Measurements from ENCODE around the gene RASA1. TPM values are rescaled to one million over a fixed set of nuclear protein-coding genes. Genes with fewer than 3 reads are reported as not detected.

RASA1 gene
- total RNA-seq, 4 donors from 2014 or later, result 12.0 to 16.8 (median 12.2) TPM

- DNase-seq (no peak), ATAC-seq (no peak)
- Histone ChIP-seq H3K27me3 (no peaks in the 10 kb centered on the region), H3K9me3 (no peaks in the 10 kb centered on the region), H3K4me3 (no peak overlapping the region), H3K27ac (no peak overlapping the region), H3K36me3 (peaks cover 0 to 22% of the 10 kb centered on the region in 2 donors), H3K4me1 (peaks cover 20 to 23% of the 10 kb centered on the region in 2 donors)
- TF ChIP-seq POLR2A (IDR thresholded peaks at IDR 0.05) (no peak), CTCF (IDR thresholded peaks at IDR 0.05 in 4 of 5, conservative IDR thresholded peaks at IDR 0.05 in 1 of 5) (no peak)
- in situ Hi-C loops (cut with MboI; ENCODE audit: low sequenced_read_pairs in 4 of 4) (no loop called here), intact Hi-C loops (cut with DNase I; ENCODE audit: low total_unique reads) (loop anchor here (5.0 kb wide), 1 partner anchor 39 kb away; no protein-coding TSS in a partner anchor)
Observed at GRCh38 chr5:87368601-87369000, 100.9 kb downstream of the RASA1 start.

- H3K4me3 ChIP-seq, result no peak overlapping the region
- no peaks in the 10 kb centered on the region for H3K27me3 ChIP-seq
- peaks cover 0 to 23% of the 10 kb centered on the region in 2 donors for H3K36me3 ChIP-seq
- H3K27ac ChIP-seq, result no peak overlapping the region
- in situ Hi-C loops (cut with MboI; ENCODE audit: low sequenced_read_pairs in 4 of 4) (no loop called here), intact Hi-C loops (cut with DNase I; ENCODE audit: low total_unique reads) (loop anchor here (5.0 kb wide), 1 partner anchor 38 kb away; no protein-coding TSS in a partner anchor)
- H3K4me1 ChIP-seq, result peaks cover 20 to 23% of the 10 kb centered on the region in 2 donors
- no peak for TF ChIP-seq CTCF (IDR thresholded peaks at IDR 0.05 in 4 of 5, conservative IDR thresholded peaks at IDR 0.05 in 1 of 5)
- no peak for TF ChIP-seq POLR2A (IDR thresholded peaks at IDR 0.05)
- no peak for ATAC-seq
- no peak for DNase-seq
- no peaks in the 10 kb centered on the region for H3K9me3 ChIP-seq
Observed at GRCh38 chr5:87369431-87369830, 101.7 kb downstream of the RASA1 start.

- DNase-seq (no peak), ATAC-seq (no peak)
- Histone ChIP-seq H3K27ac (no peak overlapping the region), H3K4me3 (no peak overlapping the region), H3K9me3 (no peaks in the 10 kb centered on the region), H3K4me1 (peaks cover 20 to 23% of the 10 kb centered on the region in 2 donors), H3K36me3 (peaks cover 2 to 47% of the 10 kb centered on the region in 2 donors), H3K27me3 (no peaks in the 10 kb centered on the region)
- intact Hi-C loops (cut with DNase I; ENCODE audit: low total_unique reads), result no loop called here
- in situ Hi-C loops (cut with MboI; ENCODE audit: low sequenced_read_pairs in 4 of 4), result no loop called here
- TF ChIP-seq CTCF (IDR thresholded peaks at IDR 0.05 in 4 of 5, conservative IDR thresholded peaks at IDR 0.05 in 1 of 5) (no peak), POLR2A (IDR thresholded peaks at IDR 0.05) (no peak)
Observed at GRCh38 chr5:87372705-87373104, 105.0 kb downstream of the RASA1 start.

GRCh38 chr5:87382224-87382623 lies 114.5 kb downstream of the RASA1 start:
- in situ Hi-C loops (cut with MboI; ENCODE audit: low sequenced_read_pairs in 4 of 4), result no loop called here
- no peak for TF ChIP-seq CTCF (IDR thresholded peaks at IDR 0.05 in 4 of 5, conservative IDR thresholded peaks at IDR 0.05 in 1 of 5)
- ATAC-seq (no peak), DNase-seq (no peak)
- Histone ChIP-seq H3K36me3 (peaks cover 0 to 61% of the 10 kb centered on the region in 2 donors), H3K4me3 (no peak overlapping the region), H3K9me3 (no peaks in the 10 kb centered on the region), H3K27ac (no peak overlapping the region), H3K27me3 (no peaks in the 10 kb centered on the region), H3K4me1 (peaks cover 0 to 8% of the 10 kb centered on the region in 2 donors)
- intact Hi-C loops (cut with DNase I; ENCODE audit: low total_unique reads), result no loop called here

- no peak for ATAC-seq
- peaks cover 0 to 60% of the 10 kb centered on the region in 2 donors for H3K36me3 ChIP-seq
Observed at GRCh38 chr5:87383216-87383615, 115.5 kb downstream of the RASA1 start.

More at GRCh38 chr5:87383216-87383615, 115.5 kb downstream of the RASA1 start:
- in situ Hi-C loops (cut with MboI; ENCODE audit: low sequenced_read_pairs in 4 of 4) (no loop called here), intact Hi-C loops (cut with DNase I; ENCODE audit: low total_unique reads) (no loop called here)
- H3K4me3 ChIP-seq, result no peak overlapping the region
- no peak for DNase-seq
- TF ChIP-seq POLR2A (IDR thresholded peaks at IDR 0.05) (no peak), CTCF (IDR thresholded peaks at IDR 0.05 in 4 of 5, conservative IDR thresholded peaks at IDR 0.05 in 1 of 5) (no peak)
- H3K27me3 ChIP-seq, result no peaks in the 10 kb centered on the region
- H3K4me1 ChIP-seq, result peaks cover 0 to 8% of the 10 kb centered on the region in 2 donors
- H3K9me3 ChIP-seq, result no peaks in the 10 kb centered on the region
- H3K27ac ChIP-seq, result no peak overlapping the region

Data from gastrocnemius medialis (tissue), 4 donors.